HG02885 (cell line): ENCODE results near the gene NDUFB1.

Experiments
- ATAC-seq: cut with Tn5 transposase; IDR thresholded peaks from one replicate; pipeline ENCODE4 v1.9.1; 2021; ENCODE audit warnings: mild to moderate bottlenecking; ENCODE audit not compliant: unreplicated experiment, poor library complexity

The NDUFB1 gene

DNA sequence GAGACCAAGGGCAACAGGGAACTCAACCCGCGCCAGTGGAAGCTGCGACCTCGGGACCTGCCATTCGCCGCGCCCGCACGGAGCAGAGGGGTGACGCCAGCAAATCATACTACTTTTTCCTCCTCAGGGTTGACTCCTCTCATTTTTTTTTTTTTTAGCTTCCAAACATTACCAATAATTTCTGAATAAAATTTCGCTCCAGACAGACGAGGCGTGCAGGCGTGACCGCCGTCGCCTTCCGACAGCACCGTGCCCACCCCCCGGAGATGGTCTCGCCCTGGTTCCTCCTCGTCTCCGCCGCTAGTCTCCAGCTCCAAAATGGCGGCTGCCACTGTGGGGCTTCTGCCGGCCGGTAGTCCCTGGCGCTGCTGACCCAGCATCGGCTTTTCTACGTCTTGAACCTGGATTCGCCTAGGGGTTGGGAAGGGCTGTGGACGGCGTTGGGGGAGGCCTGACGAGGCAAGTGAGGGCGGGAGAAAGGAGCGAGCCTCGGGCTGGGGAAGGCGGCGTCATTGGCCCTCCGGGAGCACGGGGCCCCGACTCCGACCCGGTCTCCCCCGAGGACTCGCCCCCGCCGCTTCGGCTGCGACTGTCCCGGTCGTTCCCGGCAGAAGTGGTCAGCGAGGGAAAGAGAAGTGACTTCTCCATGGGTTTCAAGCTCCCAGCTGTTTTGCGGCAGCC, at the start of gene NDUFB1, which contains the start of gene CPSF2:
NDUFB1 (minus strand) TSS at position 37 of the 681 bp plus-strand sequence. CDS start 4,069 bp downstream, outside the sequence.
CPSF2 (plus strand) TSS at position 300 of the 681 bp plus-strand sequence. CDS start 9,016 bp downstream, outside the sequence.
- peak; percentile 87 for ATAC-seq

GRCh38 chr14:92164958-92165357, 43.5 kb upstream of the NDUFB1 start:
- ATAC-seq: no peak

- no peak for ATAC-seq
These were observed 40.0 kb upstream of the NDUFB1 start for GRCh38 chr14:92161521-92161920.

DNA sequence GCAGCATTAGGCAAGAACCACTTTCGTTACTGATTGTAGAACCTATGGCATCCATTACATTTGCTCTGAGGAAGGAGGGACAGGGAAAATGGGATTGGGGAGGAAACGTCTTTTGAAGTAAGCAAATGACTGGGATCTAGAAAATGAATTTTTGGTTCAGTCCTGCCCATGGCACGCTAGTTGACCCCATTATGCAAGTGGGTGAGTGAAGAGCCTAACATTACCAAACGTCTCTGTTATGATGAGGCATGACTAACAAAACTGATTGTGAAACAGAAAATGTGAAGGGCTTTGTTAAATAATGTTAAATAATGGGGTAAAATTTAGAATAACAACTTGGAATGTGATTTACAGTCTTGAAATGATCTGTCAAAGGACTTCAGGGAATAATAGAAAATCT, 39.1 kb upstream of the NDUFB1 start:
- ATAC-seq: no peak

DNA sequence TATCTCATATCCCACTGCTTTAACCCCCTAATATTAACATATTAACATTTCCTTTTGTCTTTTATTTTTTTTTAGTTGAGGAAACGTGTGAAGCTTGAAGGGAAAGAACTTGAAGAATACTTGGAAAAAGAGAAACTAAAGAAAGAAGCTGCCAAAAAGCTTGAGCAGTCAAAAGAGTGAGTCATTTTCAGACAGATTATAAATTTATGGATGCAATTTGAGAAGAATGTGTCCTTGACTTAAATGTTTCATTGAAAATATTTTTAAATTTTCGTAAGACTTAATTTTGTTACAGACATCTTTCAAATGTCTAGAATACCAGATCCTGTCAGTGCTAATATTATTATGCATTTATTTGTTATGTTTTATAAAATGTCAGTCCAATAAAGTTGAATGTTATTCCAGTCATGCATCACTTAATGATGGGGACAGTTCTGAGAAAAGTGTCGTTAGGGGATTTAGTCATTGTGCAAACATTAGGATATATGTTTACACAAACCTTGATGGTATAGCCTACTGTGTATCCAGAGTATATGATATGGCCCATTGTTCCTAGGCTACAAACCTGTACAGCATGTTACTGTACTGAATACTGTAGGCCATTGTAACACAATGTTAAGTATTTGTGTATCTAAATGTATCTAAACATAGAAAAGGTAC, 32.9 kb upstream of the NDUFB1 start:
- ATAC-seq: no peak

DNA sequence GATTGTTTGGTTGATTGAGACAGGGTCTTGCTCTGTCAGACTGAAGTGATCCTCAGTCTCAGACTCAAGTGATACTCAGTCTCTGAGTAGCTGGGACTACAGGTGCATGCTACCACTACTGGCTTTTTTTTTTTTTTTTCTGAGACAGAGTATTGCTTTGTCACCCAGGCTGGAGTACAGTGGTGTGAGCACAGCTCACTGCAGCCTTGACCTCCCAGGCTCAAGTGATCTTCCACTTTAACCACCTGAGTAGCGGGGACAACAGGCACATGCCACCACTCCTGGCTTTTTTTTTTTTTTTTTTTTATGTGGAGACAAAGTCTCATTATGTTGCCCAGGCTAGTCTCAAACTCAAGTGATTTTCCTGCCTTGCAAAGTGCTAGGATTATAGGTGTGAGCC, 32.1 kb upstream of the NDUFB1 start:
- ATAC-seq: no peak

DNA sequence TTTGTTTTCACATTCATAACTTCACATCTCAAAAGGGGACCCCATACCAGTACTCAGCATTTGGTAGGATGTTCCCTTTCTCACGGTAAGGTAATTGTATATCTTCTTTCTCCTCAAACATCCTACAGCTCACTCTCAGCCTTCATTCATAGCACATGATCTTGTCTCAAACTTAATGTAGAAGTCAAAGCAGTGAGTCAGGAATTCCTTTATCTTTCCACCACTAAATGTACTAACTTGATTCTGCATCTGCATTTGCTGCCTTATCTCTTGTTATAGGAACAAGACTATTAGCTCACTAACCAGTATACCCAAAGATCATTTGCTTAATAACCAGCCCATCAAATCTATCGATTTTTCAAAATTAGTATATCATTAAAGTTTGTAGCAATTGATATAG, 23.2 kb upstream of the NDUFB1 start:
- ATAC-seq: no peak

GRCh38 chr14:92143962-92144361, 22.5 kb upstream of the NDUFB1 start:
- ATAC-seq: no peak

DNA sequence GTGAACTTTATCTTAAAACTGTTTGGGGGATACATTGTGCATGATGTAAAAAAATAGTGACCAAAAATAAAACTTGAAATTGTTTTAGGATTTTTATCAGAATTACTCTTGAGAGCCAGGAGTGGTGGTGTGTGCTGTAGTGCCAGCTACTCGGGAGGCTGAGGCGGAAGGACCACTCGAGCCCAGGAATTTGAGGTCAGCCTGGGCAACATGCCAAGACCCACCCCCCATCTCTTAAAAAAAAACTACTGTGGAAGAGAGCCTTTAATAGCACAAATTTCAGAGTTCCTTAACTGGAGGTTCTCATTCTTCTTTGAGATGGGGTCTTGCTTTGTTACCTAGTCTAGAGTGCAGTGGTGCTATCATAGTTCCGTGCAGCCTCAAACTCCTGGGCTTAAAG, 21.8 kb upstream of the NDUFB1 start:
- ATAC-seq: no peak

GRCh38 chr14:92135269-92135668, 13.8 kb upstream of the NDUFB1 start:
- no peak for ATAC-seq

GRCh38 chr14:92134456-92134855, 12.9 kb upstream of the NDUFB1 start:
- no peak for ATAC-seq

DNA sequence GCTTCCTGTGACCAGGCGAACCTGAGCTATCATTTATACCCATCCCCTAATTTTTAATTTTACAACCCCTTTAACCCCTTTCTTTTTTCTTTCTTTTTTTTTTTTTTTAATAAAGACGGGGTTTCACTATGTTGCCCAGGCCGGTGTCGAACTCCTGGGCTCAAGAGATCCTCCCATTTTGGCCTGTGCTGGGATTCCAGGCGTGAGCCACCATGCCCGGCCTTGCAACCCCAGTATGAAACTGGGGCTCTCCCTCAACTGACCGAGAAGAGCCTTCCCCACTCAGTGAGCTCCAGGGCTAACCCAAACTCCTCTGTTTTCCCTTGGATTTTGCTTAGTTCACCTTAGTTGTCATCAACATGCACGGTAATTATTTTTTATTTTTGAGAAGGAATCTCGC, 1.3 kb upstream of the NDUFB1 start:
- no peak for ATAC-seq

- no peak for ATAC-seq
These were observed 808 bp upstream of the NDUFB1 start for GRCh38 chr14:92122351-92122677.

DNA sequence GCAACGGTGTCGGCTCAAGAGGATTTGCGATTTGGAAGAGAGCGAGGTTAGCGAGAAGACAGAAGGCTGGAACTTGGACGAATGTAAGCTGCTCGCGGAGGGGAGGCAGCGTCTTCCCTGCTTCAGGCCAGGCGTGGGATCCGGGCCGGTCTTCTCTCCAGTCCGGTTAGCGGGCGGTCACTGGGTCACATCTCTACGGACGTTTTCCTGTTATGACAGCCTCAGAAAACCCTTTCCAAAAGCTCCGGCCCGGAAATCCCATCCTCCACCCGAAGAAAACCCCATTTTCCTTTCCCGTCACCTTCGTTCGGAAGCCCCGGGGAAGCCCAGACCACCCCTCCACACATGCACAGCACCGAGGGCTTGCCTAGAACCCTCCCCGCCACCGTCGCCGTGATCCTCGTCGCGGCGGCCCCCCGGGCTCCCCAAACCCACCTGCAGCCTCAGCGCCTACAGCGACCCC, 268 bp downstream of the NDUFB1 start:
- peak; percentile 26 for ATAC-seq

- ATAC-seq: no peak
These were observed 12.0 kb downstream of the NDUFB1 start for GRCh38 chr14:92109490-92109889.

DNA sequence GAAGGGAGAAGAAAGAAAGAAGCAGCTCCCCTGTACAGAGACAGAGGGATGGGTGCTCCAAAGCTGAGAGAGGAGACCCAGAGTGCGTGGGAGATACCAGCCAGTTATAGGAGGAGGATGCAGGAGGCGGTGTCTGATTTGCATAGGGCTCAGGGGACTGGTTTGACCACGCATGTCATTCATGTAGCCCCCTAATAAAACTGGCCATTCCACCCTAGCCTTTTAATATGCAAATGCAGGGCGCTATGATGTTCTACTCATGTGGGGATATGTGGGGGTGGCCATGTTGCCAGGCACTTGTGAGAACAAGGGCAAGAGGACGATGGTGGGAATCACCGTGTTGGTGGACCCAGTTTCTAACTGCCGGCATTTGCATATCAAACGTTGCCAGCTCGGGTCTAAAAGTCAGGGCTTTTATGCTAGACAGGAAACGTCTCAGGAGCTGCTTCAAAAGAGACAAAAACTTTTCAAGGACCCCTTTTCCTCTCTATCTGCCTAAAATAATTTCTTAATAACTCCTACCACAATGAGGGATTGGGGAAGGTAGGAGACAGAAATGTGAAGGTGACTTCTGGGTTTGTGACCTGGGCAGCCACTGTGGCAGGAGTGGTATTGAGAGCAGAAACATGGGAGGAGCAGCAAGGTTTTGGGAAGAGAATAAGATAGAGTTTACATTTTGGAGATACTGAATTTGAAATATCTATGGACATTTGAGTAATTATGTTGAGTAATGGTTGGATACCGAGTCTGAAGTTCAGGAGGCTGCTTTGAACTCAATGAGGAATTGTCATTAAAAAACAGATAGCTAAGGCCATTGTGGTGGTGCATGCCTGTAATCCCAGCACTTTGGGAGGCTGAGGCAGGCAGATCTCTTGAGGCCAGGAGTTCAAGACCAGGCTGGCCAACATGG, 12.9 kb downstream of the NDUFB1 start:
- ATAC-seq: no peak

- ATAC-seq: peak; percentile 89
These were observed 15.2 kb downstream of the NDUFB1 start, which contains the start of gene ATXN3 for GRCh38 chr14:92106143-92106926. ATXN3 (minus strand) TSS chr14:92106582; CDS start chr14:92106552, 30 bp downstream.

DNA sequence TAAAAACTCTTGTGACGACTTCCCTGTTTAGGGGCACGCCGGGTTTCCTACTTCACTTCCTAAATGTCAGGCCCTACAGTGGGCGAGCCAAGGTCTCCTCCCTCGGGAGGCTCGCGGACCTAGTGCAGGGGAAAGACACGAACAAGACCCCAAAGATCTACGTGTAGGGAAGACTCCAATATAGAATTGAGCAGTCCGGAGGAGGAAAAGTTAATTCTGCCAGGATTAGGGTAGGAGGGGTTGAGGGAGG, 15.7 kb downstream of the NDUFB1 start:
- ATAC-seq: no peak

DNA sequence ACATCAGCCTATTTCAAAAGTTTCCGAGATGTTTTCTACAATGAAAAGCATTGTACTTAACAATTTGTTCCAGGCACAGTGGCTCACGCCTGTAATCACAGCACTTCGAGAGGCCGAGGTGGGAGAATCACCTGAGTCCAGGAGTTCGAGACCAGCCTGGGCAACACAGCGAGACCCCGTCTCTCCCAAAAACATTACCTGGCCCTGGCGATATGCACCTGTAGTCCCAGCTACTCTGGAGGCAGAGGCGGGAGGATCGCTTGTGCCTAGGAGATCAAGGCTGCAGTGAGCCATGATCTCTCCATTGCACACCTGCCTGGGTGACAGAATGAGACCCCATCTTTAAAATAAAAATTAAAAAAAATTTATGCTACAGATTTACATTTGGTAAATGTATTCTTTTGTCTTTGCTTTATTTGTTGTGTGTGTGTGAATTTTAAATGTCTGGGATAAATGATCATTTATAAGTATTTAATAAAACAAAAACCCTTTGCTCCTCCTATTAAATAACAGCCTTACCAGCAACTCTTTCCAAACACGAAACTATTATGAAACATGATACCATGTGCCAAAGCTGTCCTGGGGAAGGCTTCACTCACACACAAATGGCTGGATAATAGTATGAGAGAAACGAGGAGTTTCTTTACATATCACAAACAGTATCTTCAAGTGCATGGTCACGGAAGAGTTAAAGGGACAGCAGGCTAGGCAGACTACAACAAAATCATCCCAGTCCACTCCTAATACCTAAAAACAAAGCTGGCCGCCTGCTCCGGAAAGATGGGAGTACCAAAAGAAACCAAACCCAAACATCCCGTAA, 16.2 kb downstream of the NDUFB1 start:
- no peak for ATAC-seq
